A673 (cell line): ENCODE results near the gene FHL2.

Experiments
- CTCF ChIP-seq: fragments of 300-800, 200-600 bp; sonication (generic); conservative IDR thresholded peaks from 2 replicates; pipeline ENCODE4 v1.5.1; 2017; ENCODE audit warnings: low read depth, mild to moderate bottlenecking, antibody characterized with exemption, low read length, moderate library complexity, mixed read lengths
- EZH2 ChIP-seq: fragments of 200-600 bp; sonication (generic); IDR thresholded peaks from 2 replicates; pipeline ENCODE4 v1.6.1; 2017; ENCODE audit warnings: borderline replicate concordance, low read depth, mild to moderate bottlenecking, mixed read lengths, antibody characterized with exemption, low read length; ENCODE audit not compliant: poor library complexity, severe bottlenecking

GRCh38 chr2:105407946-105408743 lies 9.3 kb upstream of the FHL2 start:
- no peak for TF ChIP-seq CTCF
- no peak for TF ChIP-seq EZH2
